GM23338 (cell line): ENCODE results near the gene FILIP1. TPM values are rescaled to one million over a fixed set of nuclear protein-coding genes. Genes with fewer than 3 reads are reported as not detected.

Experiments used
- ATAC-seq: fragments of 200-7000 bp; cut with Tn5 transposase; 3 replicates; pipeline ENCODE4 v1.9.1; 2020
- DNase-seq: peaks from one replicate; pipeline ENCODE4 v3.0.0-alpha.2; 2015; ENCODE audit warnings: low spot score
- H2AFZ ChIP-seq: fragments of 200-600 bp; sonication (generic); 2 replicates; pipeline ENCODE4 v1.8.0; 2016; ENCODE audit warnings: antibody characterized with exemption, mild to moderate bottlenecking, moderate library complexity
- H3F3A ChIP-seq: fragments of 200-600 bp; sonication (generic); replicated peaks from 2 replicates; pipeline ENCODE4 v1.8.0; 2017; ENCODE audit warnings: antibody characterized with exemption, mixed run types, low read depth
- H3K27ac ChIP-seq: fragments of 200-600 bp; sonication (generic); 2 replicates; pipeline ENCODE4 v1.6.1; 2016; ENCODE audit warnings: low read depth
- H3K27me3 ChIP-seq: fragments of 200-600 bp; sonication (generic); 2 replicates; pipeline ENCODE4 v1.8.0; 2016; ENCODE audit warnings: mild to moderate bottlenecking, mixed run types, moderate library complexity; ENCODE audit not compliant: insufficient read depth
- H3K36me3 ChIP-seq: fragments of 200-600 bp; sonication (generic); 2 replicates; pipeline ENCODE4 v1.8.0; 2016; ENCODE audit warnings: mild to moderate bottlenecking; ENCODE audit not compliant: insufficient read depth
- H3K4me1 ChIP-seq: fragments of 200-600 bp; sonication (generic); 2 replicates; pipeline ENCODE4 v1.8.0; 2016; ENCODE audit warnings: mild to moderate bottlenecking, moderate library complexity; ENCODE audit not compliant: insufficient read depth
- H3K4me2 ChIP-seq: fragments of 200-600 bp; sonication (generic); 2 replicates; pipeline ENCODE4 v1.7.1; 2017; ENCODE audit warnings: mixed run types
- H3K4me3 ChIP-seq: fragments of 200-600 bp; sonication (generic); 2 replicates; pipeline ENCODE4 v1.6.1; 2016; ENCODE audit warnings: mixed run types
- H3K79me2 ChIP-seq: fragments of 200-600 bp; sonication (generic); replicated peaks from 2 replicates; pipeline ENCODE4 v1.8.0; 2017; ENCODE audit warnings: mild to moderate bottlenecking; ENCODE audit not compliant: insufficient read depth
- H3K9me2 ChIP-seq: fragments of 200-600 bp; sonication (generic); 2 replicates; pipeline ENCODE4 v1.8.0; 2017; ENCODE audit not compliant: insufficient read depth
- H4K20me1 ChIP-seq: fragments of 200-600 bp; sonication (generic); replicated peaks from 2 replicates; pipeline ENCODE4 v1.8.0; 2017; ENCODE audit warnings: mild to moderate bottlenecking; ENCODE audit not compliant: insufficient read depth
- H3K27ac Mint-ChIP-seq: 2 replicates; pipeline ENCODE4 v1.8.0; 2020; ENCODE audit warnings: inconsistent platforms, mild to moderate bottlenecking, moderate library complexity, mixed read lengths
- H3K27me3 Mint-ChIP-seq: 3 replicates; pipeline ENCODE4 v1.8.0; 2022; ENCODE audit warnings: low read depth, mild to moderate bottlenecking, moderate library complexity, mixed read lengths, inconsistent platforms; ENCODE audit not compliant: insufficient read depth, poor library complexity
- H3K36me3 Mint-ChIP-seq: 3 replicates; pipeline ENCODE4 v1.8.0; 2021; ENCODE audit warnings: low read depth, mild to moderate bottlenecking, inconsistent platforms, moderate library complexity, mixed read lengths
- H3K4me1 Mint-ChIP-seq: 3 replicates; pipeline ENCODE4 v1.8.0; 2020; ENCODE audit warnings: mild to moderate bottlenecking, inconsistent platforms, mixed read lengths
- H3K4me3 Mint-ChIP-seq: 3 replicates; pipeline ENCODE4 v1.8.0; 2021; ENCODE audit warnings: moderate library complexity, mild to moderate bottlenecking, inconsistent platforms, mixed read lengths
- H3K9me3 Mint-ChIP-seq: 3 replicates; pipeline ENCODE4 v1.8.0; 2020; ENCODE audit warnings: moderate library complexity, mild to moderate bottlenecking, inconsistent platforms, mixed read lengths
- CREB1 ChIP-seq: fragments of 250-450 bp; sonication (Bioruptor Pico); IDR thresholded peaks from 2 replicates; pipeline ENCODE4 v1.5.0; 2020; ENCODE audit warnings: low read depth, mild to moderate bottlenecking, moderate library complexity
- EZH2 ChIP-seq: fragments of 200-600 bp; sonication (generic); IDR thresholded peaks from one replicate; pipeline ENCODE4 v1.8.0; 2017; ENCODE audit warnings: antibody characterized with exemption, mild to moderate bottlenecking, low read depth; ENCODE audit not compliant: unreplicated experiment
- EZH2phosphoT487 ChIP-seq: fragments of 200-600 bp; sonication (generic); IDR thresholded peaks from one replicate; pipeline ENCODE4 v1.8.1; 2018; ENCODE audit warnings: antibody characterized with exemption; ENCODE audit not compliant: unreplicated experiment
- JUNB ChIP-seq: IDR thresholded peaks from one replicate; pipeline ENCODE4 v1.6.1; 2016; ENCODE audit warnings: antibody characterized with exemption; ENCODE audit not compliant: unreplicated experiment
- NANOG ChIP-seq: IDR thresholded peaks from 2 replicates; pipeline ENCODE4 v1.6.1; 2016; ENCODE audit warnings: antibody characterized with exemption, borderline replicate concordance
- POLR2AphosphoS5 ChIP-seq: IDR thresholded peaks from 2 replicates; pipeline ENCODE4 v1.6.1; 2016; ENCODE audit warnings: antibody characterized with exemption, low read depth
- STAT1 ChIP-seq: IDR thresholded peaks from one replicate; pipeline ENCODE4 v1.6.1; 2016; ENCODE audit warnings: antibody characterized with exemption; ENCODE audit not compliant: unreplicated experiment
- ZNF114 ChIP-seq: fragments of 250-450 bp; sonication (Bioruptor Pico); IDR thresholded peaks from 2 replicates; pipeline ENCODE4 v1.5.0; 2020; ENCODE audit warnings: mild to moderate bottlenecking, moderate library complexity
- ZNF331 ChIP-seq: fragments of 250-450 bp; sonication (Bioruptor Pico); IDR thresholded peaks from 2 replicates; pipeline ENCODE4 v1.5.0; 2020; ENCODE audit warnings: low read depth, mild to moderate bottlenecking, moderate library complexity
- polyA plus RNA-seq: library from polyadenylated mRNA; unstranded; fragments of >200 nt; fragmentation: Nextera tagmentation; extraction: Ambion mirVana; gene quantifications from 2 replicates; pipeline ENCODE4 v1.2.1, GENCODE V29; 2016
- total RNA-seq: library from RNA; depleted of rRNA; stranded (reverse); fragments of >200 nt; shearing (Covaris generic); gene quantifications from 2 replicates; pipeline ENCODE4 v1.2.3, GENCODE V29; 2014
- TF ChIP-seq, protein P1 (sequence below): IDR thresholded peaks from one replicate; pipeline ENCODE4 v1.6.1; 2018; ENCODE audit warnings: antibody characterized with exemption; ENCODE audit not compliant: unreplicated experiment
- TF ChIP-seq, protein P2 (sequence below): fragments of 250-450 bp; sonication (Bioruptor Pico); IDR thresholded peaks from 2 replicates; pipeline ENCODE4 v1.5.0; 2020; ENCODE audit warnings: mild to moderate bottlenecking, moderate library complexity
- TF ChIP-seq, protein P3 (sequence below): IDR thresholded peaks from 2 replicates; pipeline ENCODE4 v1.6.1; 2016; ENCODE audit warnings: antibody characterized with exemption
- TF ChIP-seq, protein P4 (sequence below), 2 experiments: fragments of 200-600 bp in 1 of 2; sonication (generic) in 1 of 2; conservative IDR thresholded peaks; 2 replicates each; pipeline versions ENCODE4 v1.5.1 to v1.6.1; 2016 to 2017; ENCODE audit warnings: antibody characterized with exemption in 2 of 2, low read depth in 2 of 2, mild to moderate bottlenecking in 2 of 2, moderate library complexity in 1 of 2

The FILIP1 gene
- total and polyA plus RNA-seq, 2 experiments from 2014 or later: 3.7 to 6.4 TPM

DNA sequence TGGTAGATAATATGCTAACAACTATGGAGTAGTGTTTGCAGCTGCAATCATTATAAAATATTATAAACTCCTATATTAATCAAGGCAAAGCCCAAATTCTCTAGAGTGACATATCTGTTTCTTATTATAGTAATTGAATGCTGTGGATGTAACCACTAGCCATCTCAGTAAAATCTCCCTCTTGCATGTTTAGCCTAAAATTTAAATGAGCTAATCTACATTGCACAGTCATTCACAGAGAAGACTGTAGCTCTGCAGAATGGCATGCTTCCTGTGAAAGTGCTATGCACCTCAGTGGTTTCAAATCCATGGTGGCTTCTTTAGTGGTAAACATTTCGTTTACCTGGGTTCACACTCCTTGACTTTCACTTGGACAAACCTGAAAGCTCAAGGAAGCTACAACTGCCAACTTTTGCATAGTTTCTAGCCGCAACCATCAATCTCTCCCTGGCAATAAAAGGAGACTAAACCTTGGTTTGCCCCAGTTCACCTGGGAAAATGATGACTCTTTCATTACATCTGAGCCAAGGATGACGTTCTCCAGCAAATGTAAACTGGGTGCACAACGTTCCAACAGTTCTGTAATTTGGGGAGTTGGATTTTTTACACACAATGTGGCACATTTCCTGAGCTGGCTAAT is 47.2 kb downstream of the FILIP1 start:
- no peaks in the 10 kb centered on the region for H3K4me1 ChIP-seq
- H2AFZ ChIP-seq: peak overlapping the region; percentile 56; the same call in 1 of the 2 replicates
- H3K9me3 Mint-ChIP-seq: peaks cover 5% of the 10 kb centered on the region; the same call in 2 of the 3 replicates
- DNase-seq (no peak), ATAC-seq (no peak)
- H3K4me3 Mint-ChIP-seq: no peak overlapping the region
- H3K36me3 Mint-ChIP-seq: peaks cover 3% of the 10 kb centered on the region; the same call in 1 of the 3 replicates
- H3K9me2 ChIP-seq: no peaks in the 10 kb centered on the region
- H3K4me3 ChIP-seq: no peak overlapping the region
- no peaks in the 10 kb centered on the region for H3F3A ChIP-seq
- H3K36me3 ChIP-seq: no peaks in the 10 kb centered on the region; the same call in 1 of the 2 replicates
- TF ChIP-seq ZNF114 (no peak), ZNF331 (CRISPR knock-in tag) (no peak), JUNB (no peak), EZH2phosphoT487 (no peak), EZH2 (no peak), STAT1 (no peak), CREB1 (no peak), POLR2AphosphoS5 (no peak), NANOG (no peak)
- TF ChIP-seq, protein P1, sequence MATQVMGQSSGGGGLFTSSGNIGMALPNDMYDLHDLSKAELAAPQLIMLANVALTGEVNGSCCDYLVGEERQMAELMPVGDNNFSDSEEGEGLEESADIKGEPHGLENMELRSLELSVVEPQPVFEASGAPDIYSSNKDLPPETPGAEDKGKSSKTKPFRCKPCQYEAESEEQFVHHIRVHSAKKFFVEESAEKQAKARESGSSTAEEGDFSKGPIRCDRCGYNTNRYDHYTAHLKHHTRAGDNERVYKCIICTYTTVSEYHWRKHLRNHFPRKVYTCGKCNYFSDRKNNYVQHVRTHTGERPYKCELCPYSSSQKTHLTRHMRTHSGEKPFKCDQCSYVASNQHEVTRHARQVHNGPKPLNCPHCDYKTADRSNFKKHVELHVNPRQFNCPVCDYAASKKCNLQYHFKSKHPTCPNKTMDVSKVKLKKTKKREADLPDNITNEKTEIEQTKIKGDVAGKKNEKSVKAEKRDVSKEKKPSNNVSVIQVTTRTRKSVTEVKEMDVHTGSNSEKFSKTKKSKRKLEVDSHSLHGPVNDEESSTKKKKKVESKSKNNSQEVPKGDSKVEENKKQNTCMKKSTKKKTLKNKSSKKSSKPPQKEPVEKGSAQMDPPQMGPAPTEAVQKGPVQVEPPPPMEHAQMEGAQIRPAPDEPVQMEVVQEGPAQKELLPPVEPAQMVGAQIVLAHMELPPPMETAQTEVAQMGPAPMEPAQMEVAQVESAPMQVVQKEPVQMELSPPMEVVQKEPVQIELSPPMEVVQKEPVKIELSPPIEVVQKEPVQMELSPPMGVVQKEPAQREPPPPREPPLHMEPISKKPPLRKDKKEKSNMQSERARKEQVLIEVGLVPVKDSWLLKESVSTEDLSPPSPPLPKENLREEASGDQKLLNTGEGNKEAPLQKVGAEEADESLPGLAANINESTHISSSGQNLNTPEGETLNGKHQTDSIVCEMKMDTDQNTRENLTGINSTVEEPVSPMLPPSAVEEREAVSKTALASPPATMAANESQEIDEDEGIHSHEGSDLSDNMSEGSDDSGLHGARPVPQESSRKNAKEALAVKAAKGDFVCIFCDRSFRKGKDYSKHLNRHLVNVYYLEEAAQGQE: no peak
- TF ChIP-seq, protein P2, sequence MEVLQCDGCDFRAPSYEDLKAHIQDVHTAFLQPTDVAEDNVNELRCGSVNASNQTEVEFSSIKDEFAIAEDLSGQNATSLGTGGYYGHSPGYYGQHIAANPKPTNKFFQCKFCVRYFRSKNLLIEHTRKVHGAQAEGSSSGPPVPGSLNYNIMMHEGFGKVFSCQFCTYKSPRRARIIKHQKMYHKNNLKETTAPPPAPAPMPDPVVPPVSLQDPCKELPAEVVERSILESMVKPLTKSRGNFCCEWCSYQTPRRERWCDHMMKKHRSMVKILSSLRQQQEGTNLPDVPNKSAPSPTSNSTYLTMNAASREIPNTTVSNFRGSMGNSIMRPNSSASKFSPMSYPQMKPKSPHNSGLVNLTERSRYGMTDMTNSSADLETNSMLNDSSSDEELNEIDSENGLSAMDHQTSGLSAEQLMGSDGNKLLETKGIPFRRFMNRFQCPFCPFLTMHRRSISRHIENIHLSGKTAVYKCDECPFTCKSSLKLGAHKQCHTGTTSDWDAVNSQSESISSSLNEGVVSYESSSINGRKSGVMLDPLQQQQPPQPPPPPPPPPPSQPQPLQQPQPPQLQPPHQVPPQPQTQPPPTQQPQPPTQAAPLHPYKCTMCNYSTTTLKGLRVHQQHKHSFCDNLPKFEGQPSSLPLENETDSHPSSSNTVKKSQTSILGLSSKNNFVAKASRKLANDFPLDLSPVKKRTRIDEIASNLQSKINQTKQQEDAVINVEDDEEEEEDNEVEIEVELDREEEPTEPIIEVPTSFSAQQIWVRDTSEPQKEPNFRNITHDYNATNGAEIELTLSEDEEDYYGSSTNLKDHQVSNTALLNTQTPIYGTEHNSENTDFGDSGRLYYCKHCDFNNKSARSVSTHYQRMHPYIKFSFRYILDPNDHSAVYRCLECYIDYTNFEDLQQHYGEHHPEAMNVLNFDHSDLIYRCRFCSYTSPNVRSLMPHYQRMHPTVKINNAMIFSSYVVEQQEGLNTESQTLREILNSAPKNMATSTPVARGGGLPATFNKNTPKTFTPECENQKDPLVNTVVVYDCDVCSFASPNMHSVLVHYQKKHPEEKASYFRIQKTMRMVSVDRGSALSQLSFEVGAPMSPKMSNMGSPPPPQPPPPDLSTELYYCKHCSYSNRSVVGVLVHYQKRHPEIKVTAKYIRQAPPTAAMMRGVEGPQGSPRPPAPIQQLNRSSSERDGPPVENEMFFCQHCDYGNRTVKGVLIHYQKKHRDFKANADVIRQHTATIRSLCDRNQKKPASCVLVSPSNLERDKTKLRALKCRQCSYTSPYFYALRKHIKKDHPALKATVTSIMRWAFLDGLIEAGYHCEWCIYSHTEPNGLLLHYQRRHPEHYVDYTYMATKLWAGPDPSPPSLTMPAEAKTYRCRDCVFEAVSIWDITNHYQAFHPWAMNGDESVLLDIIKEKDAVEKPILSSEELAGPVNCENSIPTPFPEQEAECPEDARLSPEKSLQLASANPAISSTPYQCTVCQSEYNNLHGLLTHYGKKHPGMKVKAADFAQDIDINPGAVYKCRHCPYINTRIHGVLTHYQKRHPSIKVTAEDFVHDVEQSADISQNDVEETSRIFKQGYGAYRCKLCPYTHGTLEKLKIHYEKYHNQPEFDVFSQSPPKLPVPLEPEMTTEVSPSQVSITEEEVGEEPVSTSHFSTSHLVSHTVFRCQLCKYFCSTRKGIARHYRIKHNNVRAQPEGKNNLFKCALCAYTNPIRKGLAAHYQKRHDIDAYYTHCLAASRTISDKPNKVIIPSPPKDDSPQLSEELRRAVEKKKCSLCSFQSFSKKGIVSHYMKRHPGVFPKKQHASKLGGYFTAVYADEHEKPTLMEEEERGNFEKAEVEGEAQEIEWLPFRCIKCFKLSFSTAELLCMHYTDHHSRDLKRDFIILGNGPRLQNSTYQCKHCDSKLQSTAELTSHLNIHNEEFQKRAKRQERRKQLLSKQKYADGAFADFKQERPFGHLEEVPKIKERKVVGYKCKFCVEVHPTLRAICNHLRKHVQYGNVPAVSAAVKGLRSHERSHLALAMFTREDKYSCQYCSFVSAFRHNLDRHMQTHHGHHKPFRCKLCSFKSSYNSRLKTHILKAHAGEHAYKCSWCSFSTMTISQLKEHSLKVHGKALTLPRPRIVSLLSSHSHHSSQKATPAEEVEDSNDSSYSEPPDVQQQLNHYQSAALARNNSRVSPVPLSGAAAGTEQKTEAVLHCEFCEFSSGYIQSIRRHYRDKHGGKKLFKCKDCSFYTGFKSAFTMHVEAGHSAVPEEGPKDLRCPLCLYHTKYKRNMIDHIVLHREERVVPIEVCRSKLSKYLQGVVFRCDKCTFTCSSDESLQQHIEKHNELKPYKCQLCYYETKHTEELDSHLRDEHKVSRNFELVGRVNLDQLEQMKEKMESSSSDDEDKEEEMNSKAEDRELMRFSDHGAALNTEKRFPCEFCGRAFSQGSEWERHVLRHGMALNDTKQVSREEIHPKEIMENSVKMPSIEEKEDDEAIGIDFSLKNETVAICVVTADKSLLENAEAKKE: no peak
- TF ChIP-seq, protein P3, sequence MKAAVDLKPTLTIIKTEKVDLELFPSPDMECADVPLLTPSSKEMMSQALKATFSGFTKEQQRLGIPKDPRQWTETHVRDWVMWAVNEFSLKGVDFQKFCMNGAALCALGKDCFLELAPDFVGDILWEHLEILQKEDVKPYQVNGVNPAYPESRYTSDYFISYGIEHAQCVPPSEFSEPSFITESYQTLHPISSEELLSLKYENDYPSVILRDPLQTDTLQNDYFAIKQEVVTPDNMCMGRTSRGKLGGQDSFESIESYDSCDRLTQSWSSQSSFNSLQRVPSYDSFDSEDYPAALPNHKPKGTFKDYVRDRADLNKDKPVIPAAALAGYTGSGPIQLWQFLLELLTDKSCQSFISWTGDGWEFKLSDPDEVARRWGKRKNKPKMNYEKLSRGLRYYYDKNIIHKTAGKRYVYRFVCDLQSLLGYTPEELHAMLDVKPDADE: no peak
- TF ChIP-seq, protein P4, sequence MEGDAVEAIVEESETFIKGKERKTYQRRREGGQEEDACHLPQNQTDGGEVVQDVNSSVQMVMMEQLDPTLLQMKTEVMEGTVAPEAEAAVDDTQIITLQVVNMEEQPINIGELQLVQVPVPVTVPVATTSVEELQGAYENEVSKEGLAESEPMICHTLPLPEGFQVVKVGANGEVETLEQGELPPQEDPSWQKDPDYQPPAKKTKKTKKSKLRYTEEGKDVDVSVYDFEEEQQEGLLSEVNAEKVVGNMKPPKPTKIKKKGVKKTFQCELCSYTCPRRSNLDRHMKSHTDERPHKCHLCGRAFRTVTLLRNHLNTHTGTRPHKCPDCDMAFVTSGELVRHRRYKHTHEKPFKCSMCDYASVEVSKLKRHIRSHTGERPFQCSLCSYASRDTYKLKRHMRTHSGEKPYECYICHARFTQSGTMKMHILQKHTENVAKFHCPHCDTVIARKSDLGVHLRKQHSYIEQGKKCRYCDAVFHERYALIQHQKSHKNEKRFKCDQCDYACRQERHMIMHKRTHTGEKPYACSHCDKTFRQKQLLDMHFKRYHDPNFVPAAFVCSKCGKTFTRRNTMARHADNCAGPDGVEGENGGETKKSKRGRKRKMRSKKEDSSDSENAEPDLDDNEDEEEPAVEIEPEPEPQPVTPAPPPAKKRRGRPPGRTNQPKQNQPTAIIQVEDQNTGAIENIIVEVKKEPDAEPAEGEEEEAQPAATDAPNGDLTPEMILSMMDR (conservative IDR thresholded peaks at IDR 0.05; ENCODE audit: low read depth in 2 of 2): no peak
- no peaks in the 10 kb centered on the region for H3K79me2 ChIP-seq
- H3K27ac Mint-ChIP-seq: no peak overlapping the region
- no peaks in the 10 kb centered on the region for H3K27me3 ChIP-seq
- no peak overlapping the region for H3K27ac ChIP-seq
- no peak overlapping the region for H3K4me2 ChIP-seq
- no peaks in the 10 kb centered on the region for H3K27me3 Mint-ChIP-seq
- H3K4me1 Mint-ChIP-seq: no peaks in the 10 kb centered on the region; the same call in 2 of the 3 replicates
- H4K20me1 ChIP-seq: no peaks in the 10 kb centered on the region
